ENCODE measurements around the gene PLCD1. TPM values are rescaled to one million over a fixed set of nuclear protein-coding genes. Genes with fewer than 3 reads are reported as not detected.
A peak's percentile ranks its signal among the peaks of the same experiment; 100 is the strongest.

PLCD1 gene
- total and polyA plus RNA-seq, 2 of the 13 experiments (the other 11 are each of a cell fraction or from before 2014, with no cell fraction given): 10.1 to 12.4 TPM

GRCh38 chr3:38004415-38005075, 24.9 kb downstream of the PLCD1 start (continued):
- TF ChIP-seq PRDM4 (CRISPR knock-in tag; IDR thresholded peaks at IDR 0.05; ENCODE audit: borderline replicate concordance): no peak
- TF ChIP-seq ZNF432 (CRISPR knock-in tag; IDR thresholded peaks at IDR 0.05; ENCODE audit: borderline replicate concordance): no peak
- no peak for TF ChIP-seq AGO2 (optimal IDR thresholded peaks at IDR 0.05; ENCODE audit: low read depth, low read length)
- no peak for TF ChIP-seq NR1H2 (CRISPR knock-in tag; IDR thresholded peaks at IDR 0.05; ENCODE audit: borderline replicate concordance, low read depth)
- TF ChIP-seq POGZ (CRISPR knock-in tag; IDR thresholded peaks at IDR 0.05): 0 out of 2 replicates have a peak, but pooled peaks have one; percentile 4
- no peak for TF ChIP-seq ZBTB44 (CRISPR knock-in tag; IDR thresholded peaks at IDR 0.05)
- no peak for TF ChIP-seq ATF7 (IDR thresholded peaks at IDR 0.05)
- 0 out of 2 replicates have a peak, but pooled peaks have one; percentile 6 for TF ChIP-seq ATF7 (CRISPR knock-in tag; IDR thresholded peaks at IDR 0.05)
- no peak for TF ChIP-seq DMAP1 (CRISPR knock-in tag; IDR thresholded peaks at IDR 0.05)
- TF ChIP-seq ZNF703 (CRISPR knock-in tag; IDR thresholded peaks at IDR 0.05; ENCODE audit: borderline replicate concordance): no peak
- TF ChIP-seq HIC2 (CRISPR knock-in tag; IDR thresholded peaks at IDR 0.05; ENCODE audit: low read depth): no peak; the same call in 1 of the 2 replicates
- no peak for TF ChIP-seq KIAA2018 (CRISPR knock-in tag; IDR thresholded peaks at IDR 0.05; ENCODE audit: borderline replicate concordance)
- TF ChIP-seq ZNF180 (CRISPR knock-in tag; IDR thresholded peaks at IDR 0.05; ENCODE audit: borderline replicate concordance, low read depth): no peak

All from HepG2 (cell line).